CD1c-positive myeloid dendritic cell (primary cell): ENCODE data around the gene SF3B2.

Experiments
- DNase-seq: peaks from one replicate; pipeline ENCODE4 v3.0.0-alpha.2; 2016; ENCODE audit errors: extremely low spot score

The SF3B2 gene

DNA sequence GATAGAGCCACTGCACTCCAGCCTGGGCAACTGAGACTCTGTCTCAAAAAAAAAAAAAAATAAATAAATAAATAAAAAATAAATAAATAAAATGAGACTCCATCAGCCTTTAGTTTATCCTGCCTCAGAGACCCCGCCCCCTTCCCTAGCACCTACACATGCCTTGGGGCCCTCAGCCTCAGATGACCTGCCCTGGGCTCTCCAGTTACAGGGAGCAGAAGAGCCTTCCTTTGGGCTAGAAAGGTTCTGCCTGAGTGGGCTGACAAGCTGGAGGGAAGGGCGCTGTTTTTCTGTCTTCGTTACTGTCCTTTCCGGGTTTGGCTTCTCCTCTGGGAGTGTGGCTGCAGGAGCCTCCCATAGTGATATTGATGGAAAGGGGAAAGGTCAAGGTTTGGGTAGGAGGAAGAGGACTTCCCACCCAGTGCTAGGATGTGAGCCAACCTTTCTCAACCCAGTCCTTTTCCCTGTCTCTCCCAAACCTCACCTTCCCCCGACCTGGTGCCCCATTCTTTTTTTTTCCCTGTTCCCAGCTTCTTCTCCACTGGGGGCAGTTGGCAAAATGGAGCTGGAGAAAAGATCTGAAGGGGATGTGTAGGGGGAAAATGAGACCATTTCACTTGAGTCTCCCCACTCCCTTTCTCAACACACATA, 1.5 kb upstream of the SF3B2 start:
- no peak for DNase-seq

DNA sequence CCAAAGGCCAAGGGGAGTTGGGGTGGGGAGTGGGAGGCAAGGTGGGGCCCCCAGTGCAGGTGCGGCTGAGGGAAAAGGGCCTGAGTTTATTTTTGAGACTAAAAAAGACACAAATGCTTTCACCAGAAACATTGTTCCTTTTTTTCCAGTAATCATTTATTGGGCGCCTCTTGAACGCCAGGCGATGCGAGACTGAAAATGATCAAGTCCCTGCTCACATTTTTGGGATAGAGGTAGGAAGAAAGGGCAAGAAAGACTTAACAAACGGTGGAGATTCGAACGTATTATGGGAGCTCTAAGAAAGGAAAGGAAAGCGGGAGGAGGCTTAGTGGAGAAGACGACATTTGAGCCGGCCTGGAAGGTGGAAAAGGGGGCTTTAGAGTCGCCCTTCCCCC, 796 bp upstream of the SF3B2 start:
- DNase-seq: no peak

DNA sequence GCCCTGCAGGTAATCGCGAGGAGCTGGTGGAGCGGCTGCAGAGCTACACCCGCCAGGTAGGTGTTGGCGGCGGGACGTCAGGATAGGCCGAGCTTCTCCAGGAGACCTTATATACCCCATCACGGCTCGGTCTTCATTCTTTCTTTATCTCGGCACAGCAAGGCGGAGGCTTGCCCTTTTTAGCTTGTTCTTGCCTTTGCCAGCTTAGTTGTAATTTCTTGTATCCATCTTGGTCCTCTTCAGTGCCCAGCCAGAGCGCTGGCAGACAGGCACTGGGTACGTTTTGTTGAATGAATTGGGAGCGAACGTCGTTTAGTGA, 459 bp downstream of the SF3B2 start:
- no peak for DNase-seq

DNA sequence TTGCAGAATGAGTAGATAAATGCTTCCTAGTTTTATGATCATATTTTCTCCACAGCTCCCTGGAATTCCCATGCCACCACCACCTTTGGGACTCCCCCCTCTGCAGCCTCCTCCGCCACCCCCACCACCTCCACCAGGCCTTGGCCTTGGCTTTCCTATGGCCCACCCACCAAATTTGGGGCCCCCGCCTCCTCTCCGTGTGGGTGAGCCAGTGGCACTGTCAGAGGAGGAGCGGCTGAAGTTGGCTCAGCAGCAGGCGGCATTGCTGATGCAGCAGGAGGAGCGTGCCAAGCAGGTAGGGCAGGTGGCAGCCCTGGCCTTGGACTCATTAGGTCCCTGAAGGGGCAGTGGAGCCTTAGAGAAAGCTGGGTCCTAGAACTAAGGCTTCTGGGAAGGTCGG, 2.9 kb downstream of the SF3B2 start:
- DNase-seq: no peak

DNA sequence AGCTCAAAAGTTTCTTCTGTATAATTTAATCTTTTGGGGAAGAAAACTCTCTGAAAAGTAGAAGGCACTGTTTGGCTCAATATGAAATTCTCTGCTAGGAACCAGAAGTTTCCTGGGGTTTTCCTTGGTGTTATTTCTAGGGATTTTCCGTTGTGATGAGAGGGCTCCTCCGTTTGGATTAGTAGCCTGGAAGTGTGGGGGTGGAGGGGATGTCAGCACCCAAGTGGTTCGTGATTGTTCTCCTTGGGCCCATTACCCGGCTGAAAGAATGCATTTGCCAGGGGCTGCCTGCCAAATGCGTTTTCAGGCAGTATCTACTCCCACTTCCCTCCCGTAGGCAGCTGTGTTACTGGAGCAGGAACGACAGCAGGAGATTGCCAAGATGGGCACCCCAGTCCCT, 4.3 kb downstream of the SF3B2 start:
- no peak for DNase-seq

DNA sequence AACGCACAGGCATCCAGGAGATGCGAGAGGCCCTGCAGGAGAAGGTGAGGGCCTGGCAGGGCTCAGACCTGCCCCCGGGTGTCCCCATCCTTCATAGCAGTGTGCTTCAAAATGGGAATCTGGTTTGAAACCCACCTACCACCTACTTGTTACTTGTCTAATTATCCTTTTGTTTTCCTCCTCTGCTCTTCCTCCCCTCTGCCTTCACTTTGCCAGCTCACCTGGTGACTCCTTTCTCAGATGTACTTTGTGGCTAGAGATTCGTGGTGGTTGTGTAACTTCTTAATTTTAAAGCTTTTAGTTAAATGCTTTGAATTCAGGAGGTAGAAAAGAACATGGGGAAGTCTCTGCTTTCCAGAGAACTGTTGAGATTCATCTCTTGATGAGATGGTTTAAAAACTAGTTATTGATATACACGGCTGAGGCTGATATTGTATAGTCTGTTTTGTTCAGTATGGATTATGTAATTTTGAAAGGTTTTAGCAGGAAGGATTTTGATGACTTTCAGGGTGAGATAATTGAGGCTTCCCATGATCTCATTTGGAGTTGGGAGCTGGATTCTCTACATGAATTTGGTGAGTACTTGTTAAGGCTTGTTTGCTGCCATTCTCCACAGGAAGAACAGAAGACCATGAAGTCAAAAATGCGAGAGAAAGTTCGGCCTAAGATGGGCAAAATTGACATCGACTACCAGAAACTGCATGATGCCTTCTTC, 8.0 kb downstream of the SF3B2 start:
- no peak for DNase-seq

DNA sequence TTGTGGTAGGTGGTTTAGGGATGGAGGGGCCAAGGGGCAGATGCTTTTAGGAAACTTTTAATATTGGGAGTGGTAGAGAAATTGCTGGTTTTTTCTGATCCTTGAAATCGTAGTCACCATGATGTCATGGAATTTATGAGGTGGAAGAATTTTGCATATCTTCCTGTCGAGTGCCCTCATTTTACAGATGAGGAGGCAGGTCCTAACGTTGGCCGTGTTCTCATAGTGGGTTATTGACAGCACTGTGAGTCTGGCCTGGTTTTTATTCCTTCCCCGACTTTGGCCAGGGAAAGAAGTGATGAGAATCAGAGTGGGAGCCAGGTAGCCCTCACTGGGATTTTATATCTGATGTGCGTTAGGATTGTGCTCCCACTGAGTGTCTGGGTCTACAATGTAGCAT, 9.1 kb downstream of the SF3B2 start:
- no peak for DNase-seq

DNA sequence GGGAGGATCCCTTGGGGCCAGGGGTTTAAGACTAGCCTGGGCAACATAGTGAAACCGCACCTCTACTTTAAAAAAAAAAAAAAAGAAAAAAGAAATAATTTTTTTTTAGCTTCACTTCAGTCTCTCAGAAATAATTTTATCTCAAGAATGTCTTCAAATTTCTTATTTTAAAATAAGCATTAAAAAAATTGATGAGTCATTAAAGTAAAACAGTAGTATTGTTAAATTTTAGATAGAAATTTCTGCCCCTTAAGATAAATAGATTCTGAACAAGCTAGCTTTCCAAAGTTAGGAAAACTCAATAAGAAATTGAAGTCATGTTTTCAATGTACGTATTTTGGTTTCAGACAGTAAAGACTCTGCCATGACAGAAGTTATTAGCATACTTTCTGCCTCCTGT, 10.2 kb downstream of the SF3B2 start:
- no peak for DNase-seq

DNA sequence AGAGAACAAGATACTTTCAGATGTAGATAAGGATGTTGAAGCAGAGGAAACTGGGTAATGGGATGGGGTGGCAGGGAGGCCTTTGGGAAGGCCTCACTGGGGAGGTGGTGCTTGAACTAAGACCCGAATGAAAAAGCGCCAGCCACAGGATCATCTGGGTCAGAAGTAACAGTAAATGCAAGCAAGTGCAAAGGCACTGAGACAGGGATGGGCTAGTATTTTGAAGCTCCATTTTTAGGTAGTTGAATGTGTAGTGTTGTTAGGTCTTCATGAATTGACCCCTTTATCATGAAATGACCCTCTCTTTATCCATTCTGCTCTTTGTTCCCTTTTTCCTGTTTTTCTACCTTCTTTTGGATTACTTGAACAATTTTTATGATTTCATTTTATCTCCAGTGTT, 11.7 kb downstream of the SF3B2 start:
- no peak for DNase-seq

DNA sequence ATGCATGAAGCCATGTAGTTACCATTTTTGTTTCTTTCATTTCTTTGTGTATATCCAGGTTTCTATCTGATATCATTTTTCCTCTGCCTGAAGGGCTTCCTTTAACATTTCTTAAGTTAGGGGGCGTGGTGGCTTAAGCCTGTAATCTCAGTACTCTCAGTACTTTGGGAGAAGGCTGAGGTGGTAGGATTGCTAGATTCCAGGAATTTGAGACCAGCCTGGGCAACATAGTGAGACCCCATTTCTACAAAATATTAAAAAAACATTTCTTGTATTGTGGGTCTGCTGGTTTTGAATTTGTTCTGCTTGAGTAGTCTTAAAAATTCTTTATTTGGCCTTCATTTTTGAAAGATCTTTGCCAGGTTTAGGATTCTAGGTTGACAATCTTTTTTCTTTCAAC, 12.4 kb downstream of the SF3B2 start:
- DNase-seq: no peak

DNA sequence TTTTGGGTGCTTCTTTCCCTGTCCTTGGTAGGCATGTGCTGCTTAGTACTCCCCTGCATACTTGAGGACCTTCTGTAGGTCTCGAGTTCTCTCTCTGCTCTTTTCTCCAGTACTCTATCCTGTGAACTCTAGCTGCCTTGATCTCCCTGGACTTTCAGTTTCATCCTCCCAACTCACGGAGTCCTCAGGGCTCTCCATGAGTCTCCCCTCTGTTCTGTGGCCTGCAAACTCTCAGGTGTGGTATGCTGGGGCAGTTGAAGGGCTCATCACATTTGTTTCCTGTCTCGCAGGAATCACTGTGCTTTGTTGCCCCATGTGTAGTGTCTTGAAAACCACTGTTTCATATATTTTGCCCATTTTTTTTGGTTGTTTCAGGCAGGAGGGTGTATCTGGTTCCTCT, 14.6 kb downstream of the SF3B2 start:
- no peak for DNase-seq

DNA sequence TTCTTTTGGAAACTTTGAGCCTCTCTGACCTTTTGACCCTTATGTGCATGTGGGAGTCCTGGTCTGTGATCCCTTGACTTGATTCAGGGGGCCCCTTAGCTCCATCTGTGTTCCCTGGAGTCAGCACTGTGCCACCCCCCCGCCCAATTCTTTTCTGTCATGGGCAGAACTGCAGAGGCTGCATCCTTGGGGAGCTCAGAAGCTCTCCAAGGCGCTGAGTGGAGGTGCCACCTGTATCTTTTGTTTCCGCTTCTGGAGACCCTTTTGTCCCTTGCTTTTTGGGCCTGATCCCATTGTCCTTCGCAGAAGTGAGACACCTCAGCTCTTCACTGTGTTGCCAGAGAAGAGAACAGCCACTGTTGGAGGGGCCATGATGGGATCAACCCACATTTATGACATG, 15.5 kb downstream of the SF3B2 start:
- no peak for DNase-seq

DNA sequence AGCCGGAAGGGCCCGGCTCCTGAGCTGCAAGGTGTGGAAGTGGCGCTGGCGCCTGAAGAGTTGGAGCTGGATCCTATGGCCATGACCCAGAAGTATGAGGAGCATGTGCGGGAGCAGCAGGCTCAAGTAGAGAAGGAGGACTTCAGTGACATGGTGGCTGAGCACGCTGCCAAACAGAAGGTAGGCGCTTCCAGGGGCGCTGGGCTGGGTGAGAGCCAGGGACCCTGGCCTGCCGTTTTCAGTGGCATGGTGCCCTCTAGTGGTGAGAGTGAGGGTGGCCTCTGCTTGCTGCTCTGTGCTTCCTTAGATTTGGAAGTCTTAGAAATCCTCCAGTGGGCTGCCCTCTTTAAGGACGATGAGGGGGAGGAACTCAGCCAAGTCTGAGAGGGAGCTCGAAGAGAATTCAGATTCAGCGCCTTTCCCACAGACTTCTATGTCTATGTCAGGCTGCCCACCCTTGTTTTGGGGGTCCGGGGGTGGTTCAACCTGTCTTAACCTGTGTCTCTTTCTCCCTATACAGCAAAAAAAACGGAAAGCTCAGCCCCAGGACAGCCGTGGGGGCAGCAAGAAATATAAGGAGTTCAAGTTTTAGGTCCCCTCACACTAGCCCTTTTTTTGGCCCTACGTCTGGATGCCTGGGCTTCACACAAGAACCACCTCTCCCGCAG, 16.1 kb downstream of the SF3B2 start:
- peak; percentile 80 for DNase-seq

DNA sequence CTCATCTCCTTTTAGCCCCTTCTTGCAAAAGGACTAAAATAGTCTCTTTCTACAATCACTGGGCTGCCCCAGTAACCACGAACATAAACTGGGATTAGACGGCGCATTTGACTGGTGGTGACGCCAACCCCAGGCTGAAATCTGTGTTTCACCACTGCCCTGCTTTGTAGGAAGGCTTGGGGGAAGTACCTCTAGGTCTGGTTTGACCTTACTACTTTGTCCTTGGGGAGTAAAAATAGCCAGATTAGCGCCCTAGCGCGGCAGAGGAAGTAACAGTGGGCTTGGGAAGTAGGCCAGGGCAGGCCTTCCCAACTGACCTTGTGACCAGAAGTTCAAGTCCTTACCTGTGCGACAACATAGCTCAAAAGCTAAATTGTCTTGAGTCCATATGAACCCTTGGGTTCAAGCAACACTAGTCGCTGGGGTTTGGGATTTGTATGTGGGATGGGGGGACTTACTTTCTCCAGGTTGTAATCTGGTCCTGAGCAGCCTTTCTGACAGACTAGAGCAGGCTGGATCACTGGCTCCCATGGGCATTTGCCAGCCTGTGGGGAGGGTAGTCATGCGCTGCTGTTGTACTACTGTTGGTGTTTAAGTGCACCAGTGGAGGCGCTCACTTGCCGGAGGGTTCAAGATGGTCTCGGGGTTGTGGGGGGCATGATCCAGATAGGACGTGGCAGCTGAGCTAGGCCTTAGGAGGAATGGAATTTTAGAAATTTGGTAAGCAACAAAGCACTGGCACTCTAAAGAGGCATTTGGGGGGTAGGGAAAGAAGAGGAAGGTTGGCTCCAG, 17.0 kb downstream of the SF3B2 start:
- DNase-seq: peak; percentile 90

DNA sequence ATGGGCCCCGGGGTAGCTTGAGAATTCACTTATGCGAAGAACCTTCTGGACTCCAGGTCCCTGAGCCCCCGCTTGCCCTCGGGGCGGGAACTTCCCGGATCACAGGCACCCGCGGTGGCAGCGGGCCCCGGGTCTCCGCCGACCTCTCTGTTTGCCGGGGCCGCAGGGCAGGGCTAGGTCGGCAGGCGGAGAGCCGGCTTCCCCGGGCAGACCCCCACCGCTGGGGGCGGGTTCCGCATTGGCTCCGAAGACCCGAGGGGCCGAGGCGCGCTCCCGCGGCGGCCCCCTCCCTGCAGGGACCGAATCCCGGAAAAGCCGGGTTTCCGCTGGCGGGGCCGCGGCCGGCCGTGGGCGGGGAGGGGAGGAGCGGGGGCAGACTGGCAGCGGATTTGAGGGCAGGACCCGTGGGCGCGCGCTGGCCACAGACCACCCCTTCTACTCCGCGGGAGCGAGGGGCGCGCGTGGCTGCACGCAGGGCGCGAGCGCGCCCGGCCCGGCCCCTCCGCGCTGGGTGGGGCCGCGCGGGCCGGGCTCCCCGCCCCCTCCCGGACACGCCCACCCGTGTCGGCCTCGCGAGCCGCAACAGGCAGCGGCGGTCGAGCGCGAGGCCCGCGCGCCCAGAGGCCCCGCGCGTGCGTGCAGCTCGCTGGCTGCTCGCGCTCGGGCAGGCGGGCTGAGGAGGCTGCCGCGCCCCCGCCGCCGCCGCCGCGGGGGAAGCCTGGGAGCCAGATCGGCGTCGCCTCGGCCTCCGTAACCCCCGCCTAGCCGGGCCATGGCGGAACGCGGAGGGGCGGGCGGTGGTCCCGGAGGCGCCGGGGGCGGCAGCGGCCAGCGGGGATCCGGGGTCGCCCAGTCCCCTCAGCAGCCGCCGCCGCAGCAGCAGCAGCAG, 17.8 kb downstream of the SF3B2 start, which contains the start of gene PACS1:
Gene PACS1, plus strand, starts transcription at position 558 of the 889 bp plus-strand sequence. Its CDS starts 215 bp downstream, at position 773.
- DNase-seq: peak; percentile 86

DNA sequence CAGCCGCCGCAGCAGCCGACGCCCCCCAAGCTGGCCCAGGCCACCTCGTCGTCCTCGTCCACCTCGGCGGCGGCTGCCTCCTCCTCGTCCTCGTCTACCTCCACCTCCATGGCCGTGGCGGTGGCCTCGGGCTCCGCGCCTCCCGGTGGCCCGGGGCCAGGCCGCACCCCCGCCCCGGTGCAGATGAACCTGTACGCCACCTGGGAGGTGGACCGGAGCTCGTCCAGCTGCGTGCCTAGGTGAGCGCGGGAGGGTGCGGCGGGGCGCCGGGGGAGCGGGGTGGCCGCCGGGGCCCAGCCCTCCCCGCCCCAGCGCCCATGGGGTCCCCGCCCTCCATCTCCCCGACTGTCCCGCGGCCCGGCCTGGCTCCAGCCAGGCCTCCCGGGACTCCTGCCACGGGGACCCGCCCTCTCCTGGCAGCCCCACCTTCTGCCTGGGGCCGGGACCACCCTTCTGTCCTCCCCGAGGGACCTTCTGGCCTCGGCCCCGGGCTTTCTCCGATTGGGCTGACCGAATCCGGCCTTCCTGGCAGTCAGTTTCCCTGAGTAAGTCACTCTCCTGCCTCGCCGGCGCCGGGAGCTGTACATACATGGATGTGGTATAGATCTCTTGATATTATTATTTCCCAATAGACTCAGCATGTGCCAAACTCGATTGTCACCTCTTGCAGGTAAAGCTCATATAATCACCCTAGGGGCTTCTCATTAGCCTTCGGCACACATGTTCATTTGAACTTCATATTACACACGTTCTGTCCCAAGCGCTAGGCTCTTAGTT, 18.6 kb downstream of the SF3B2 start:
- DNase-seq: no peak

DNA sequence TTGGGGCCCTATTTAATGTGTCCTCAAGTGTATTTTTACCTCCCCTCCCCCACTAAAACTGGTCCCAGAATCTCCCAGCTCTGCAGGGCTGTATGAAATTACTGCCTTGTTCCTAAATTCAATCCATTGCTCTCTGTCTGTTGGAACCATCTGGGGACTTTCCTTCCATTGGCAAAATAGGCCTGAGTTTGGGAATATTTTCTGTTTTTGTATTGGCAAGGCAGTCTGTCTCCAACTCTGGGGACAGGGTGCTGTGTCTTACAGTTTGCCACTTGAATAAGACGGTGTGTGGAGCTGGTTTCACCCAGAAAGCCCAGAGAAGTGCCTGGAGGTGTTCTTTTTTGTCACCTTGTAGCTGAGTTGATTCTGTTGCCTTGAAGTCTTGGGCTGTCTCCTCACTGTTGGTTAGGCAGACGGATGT, 19.2 kb downstream of the SF3B2 start:
- DNase-seq: no peak

DNA sequence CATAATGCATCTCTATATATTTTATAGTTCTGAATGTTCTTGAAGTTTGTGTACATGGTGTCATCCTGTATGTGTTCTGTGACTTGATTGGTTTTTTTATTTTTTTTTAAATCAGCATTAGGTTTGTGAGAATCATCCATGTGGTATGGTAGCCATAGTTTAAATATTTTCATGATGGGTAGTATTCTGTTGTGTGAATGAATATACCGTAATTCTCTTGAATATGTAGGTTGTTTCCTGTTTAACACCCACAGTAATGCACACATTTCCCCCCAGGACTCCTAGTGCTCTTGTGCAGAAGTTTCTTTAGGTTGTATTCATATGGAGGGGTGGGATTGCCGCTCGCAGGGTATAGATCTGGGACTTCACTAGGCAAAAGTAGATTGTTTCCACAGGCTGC, 19.9 kb downstream of the SF3B2 start:
- peak; percentile 38 for DNase-seq

DNA sequence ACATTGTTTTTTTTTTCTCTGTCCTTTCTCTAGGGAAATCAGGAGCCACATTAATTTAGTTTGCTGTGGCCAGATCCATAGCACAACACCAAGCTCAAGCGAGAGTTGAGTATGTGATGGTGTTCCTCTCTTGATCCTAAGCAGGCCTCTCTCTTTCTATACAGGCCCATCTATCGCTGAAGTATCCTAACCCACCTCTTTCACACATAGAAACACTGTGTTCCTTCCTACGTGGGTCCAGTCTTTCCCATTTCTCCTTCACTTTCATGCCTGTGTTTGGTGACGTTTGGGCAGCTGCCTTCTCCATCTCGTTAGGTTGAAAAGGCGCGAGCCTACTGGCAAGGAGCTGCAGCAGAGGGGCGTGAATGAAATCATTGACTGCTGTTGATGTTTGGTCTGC, 20.4 kb downstream of the SF3B2 start:
- DNase-seq: no peak

DNA sequence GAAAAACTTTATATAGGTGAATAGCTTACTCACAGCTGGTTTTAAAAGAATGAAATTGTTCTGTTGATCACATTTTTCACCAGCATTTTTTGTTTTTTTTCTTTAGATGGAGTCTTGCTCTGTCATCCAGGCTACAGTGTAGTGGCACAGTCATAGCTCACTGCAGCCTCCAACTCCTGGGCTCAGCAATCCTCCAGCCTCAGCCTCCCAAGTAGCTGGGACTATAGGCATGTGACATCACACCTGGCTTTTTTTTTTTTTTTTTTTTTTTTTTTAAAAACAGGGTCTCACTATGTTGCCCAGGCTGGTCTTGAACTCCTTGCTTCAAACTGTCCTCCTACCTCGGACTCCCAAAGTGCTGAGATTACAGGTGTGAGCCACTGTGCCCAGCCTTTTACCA, 21.5 kb downstream of the SF3B2 start:
- no peak for DNase-seq

DNA sequence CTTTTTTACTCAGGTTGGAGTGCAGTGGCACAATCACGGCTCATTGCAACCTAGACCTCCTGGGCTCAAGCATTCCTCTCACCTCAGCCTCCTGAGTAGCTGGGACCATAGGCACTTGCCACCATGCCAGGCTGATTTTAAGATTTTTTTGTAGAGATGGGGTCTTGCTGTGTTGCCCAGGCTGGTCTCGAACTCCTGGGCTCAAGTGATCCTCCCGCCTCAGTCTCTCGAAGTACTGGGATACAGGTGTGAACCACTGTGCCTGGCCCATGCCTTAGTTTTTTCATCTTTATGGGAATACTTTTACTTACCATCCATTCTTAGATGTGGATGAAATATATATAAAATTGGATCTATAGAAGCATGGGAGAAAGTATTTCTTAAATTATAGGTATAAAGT, 23.1 kb downstream of the SF3B2 start:
- no peak for DNase-seq
